ENCODE measurements around the gene PRKG1. TPM values are rescaled to one million over a fixed set of nuclear protein-coding genes. Genes with fewer than 3 reads are reported as not detected.
A peak's percentile ranks its signal among the peaks of the same experiment; 100 is the strongest.

Gene PRKG1
- total and polyA plus RNA-seq, 2 of the 4 experiments (the other 2 are of a cell fraction): 3.5 to 18.3 TPM

DNA sequence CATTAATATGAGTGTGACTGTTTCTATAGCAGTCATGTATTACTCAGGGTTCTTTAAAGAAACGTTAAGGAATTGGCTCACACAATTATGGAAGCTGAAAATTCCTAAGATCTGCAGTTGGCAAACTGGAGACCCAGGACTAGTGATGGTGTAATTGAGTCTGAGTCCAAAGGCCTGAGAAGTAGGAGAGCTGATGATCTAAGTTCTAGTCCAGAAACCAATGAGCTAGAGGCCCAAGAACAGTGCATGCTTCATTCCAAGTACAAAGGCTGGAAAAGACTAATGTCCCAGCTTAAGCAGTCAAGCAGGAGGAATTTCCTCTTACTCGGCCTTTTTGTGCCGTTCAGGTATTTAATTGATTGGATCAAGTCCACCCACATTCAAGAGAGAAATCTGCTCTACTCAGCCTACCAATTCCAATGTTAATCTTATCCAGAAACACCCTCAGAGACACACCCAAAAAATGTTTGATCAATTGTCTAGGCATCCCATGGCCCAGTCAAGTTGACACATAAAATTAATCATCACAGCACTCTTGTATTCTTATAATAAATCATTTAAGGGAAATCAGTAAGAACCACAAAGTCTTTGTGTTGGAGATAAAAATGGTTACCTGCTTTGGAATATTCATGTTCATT is 312.1 kb downstream of the PRKG1 start:
- in situ Hi-C loops (cut with MboI; ENCODE audit: low sequenced_read_pairs): no loop called here
- H2AK5ac ChIP-seq (ENCODE audit: low read depth, low read length): no peak overlapping the region
- no peak overlapping the region for H4K91ac ChIP-seq (ENCODE audit: insufficient read depth, low read depth, low read length)
- intact Hi-C loops (cut with micrococcal nuclease): no loop called here
- H3K9ac ChIP-seq (ENCODE audit: low read depth, low read length): no peak overlapping the region
- no peak for ATAC-seq (ENCODE audit: low read depth)
- ChIA-PET CTCF (interaction anchor here (0.7 kb wide), 1 partner anchor 309 kb away, joined by 3 read pairs; no protein-coding TSS in a partner anchor), POLR2A (ENCODE audit: unreplicated experiment) (interaction anchor here (0.6 kb wide), 1 partner anchor 428 kb away, joined by 3 read pairs; no protein-coding TSS in a partner anchor)
- no TSS peak for BruUV-seq (replicated peaks)
- peak overlapping the region; percentile 24; the same call in 1 of the 2 replicates for H3K4me2 ChIP-seq (ENCODE audit: low read depth, low read length)
- no peak overlapping the region for H2AFZ ChIP-seq (replicated peaks; ENCODE audit: low read length, poor library complexity)
- peaks cover 5 to 20% of the 10 kb centered on the region in 2 experiments; a peak in 3 of 4 replicates for H3K79me1 ChIP-seq (ENCODE audit: low read depth in 1 of 2, low read length in 2 of 2)
- dilution Hi-C loops (cut with HindIII; ENCODE audit: low sequenced_read_pairs, unreplicated experiment): no loop called here
- no peaks in the 10 kb centered on the region for H3K27me3 ChIP-seq (ENCODE audit: control insufficient read depth, insufficient read depth, low read length)
- H3K4me1 ChIP-seq (ENCODE audit: control insufficient read depth, insufficient read depth, low read length): peaks cover 6% of the 10 kb centered on the region
- no peak overlapping the region for H3K23ac ChIP-seq (ENCODE audit: low read depth, low read length)
- H3K4ac ChIP-seq (ENCODE audit: low read depth, low read length): no peak overlapping the region
- H3K27ac ChIP-seq (ENCODE audit: insufficient read depth, low read length): no peak overlapping the region
- H2BK5ac ChIP-seq (ENCODE audit: low read depth, low read length, poor library complexity, severe bottlenecking): no peak overlapping the region
- no peak overlapping the region for H2BK20ac ChIP-seq (ENCODE audit: low read depth, low read length)
- 60% methylated on average over 1 of the region's 3 CpGs; no CpG with 5 or more reads in 1 of the 2 experiments for WGBS, 2 experiments (ENCODE audit: extremely low coverage in 2 of 2, insufficient read length in 1 of 2)
- H4K5ac ChIP-seq (ENCODE audit: low read depth, low read length): no peak overlapping the region
- H3K18ac ChIP-seq (ENCODE audit: low read depth, low read length): peak overlapping the region; percentile 12; the same call in 1 of the 2 replicates
- TF ChIP-seq, protein P1, sequence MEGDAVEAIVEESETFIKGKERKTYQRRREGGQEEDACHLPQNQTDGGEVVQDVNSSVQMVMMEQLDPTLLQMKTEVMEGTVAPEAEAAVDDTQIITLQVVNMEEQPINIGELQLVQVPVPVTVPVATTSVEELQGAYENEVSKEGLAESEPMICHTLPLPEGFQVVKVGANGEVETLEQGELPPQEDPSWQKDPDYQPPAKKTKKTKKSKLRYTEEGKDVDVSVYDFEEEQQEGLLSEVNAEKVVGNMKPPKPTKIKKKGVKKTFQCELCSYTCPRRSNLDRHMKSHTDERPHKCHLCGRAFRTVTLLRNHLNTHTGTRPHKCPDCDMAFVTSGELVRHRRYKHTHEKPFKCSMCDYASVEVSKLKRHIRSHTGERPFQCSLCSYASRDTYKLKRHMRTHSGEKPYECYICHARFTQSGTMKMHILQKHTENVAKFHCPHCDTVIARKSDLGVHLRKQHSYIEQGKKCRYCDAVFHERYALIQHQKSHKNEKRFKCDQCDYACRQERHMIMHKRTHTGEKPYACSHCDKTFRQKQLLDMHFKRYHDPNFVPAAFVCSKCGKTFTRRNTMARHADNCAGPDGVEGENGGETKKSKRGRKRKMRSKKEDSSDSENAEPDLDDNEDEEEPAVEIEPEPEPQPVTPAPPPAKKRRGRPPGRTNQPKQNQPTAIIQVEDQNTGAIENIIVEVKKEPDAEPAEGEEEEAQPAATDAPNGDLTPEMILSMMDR (conservative IDR thresholded peaks at IDR 0.05; ENCODE audit: low read depth, low read length): no peak
- TF ChIP-seq CHD1 (IDR thresholded peaks at IDR 0.05; ENCODE audit: low read depth, low read length): no peak
- TF ChIP-seq POLR2A (IDR thresholded peaks at IDR 0.05; ENCODE audit: low read depth, low read length): no peak
- TF ChIP-seq, protein P2, sequence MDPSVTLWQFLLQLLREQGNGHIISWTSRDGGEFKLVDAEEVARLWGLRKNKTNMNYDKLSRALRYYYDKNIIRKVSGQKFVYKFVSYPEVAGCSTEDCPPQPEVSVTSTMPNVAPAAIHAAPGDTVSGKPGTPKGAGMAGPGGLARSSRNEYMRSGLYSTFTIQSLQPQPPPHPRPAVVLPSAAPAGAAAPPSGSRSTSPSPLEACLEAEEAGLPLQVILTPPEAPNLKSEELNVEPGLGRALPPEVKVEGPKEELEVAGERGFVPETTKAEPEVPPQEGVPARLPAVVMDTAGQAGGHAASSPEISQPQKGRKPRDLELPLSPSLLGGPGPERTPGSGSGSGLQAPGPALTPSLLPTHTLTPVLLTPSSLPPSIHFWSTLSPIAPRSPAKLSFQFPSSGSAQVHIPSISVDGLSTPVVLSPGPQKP (IDR thresholded peaks at IDR 0.05; ENCODE audit: borderline replicate concordance, low read depth, low read length): no peak
- TF ChIP-seq NFE2L2 (IDR thresholded peaks at IDR 0.05; ENCODE audit: low read depth, low read length): no peak
- TF ChIP-seq MAFK (IDR thresholded peaks at IDR 0.05; ENCODE audit: low read depth, low read length): no peak
- no peak for TF ChIP-seq MAZ (IDR thresholded peaks at IDR 0.05; ENCODE audit: borderline replicate concordance, low read depth, low read length)
- no peak for TF ChIP-seq FOS (IDR thresholded peaks at IDR 0.05; ENCODE audit: low read depth, low read length)
- no peak for TF ChIP-seq RCOR1 (IDR thresholded peaks at IDR 0.05; ENCODE audit: insufficient replicate concordance, low read length)
- TF ChIP-seq RFX5 (IDR thresholded peaks at IDR 0.05; ENCODE audit: low read depth, low read length): no peak
- TF ChIP-seq BHLHE40 (IDR thresholded peaks at IDR 0.05; ENCODE audit: low read depth, low read length): no peak
- no peak overlapping the region for H2BK15ac ChIP-seq (ENCODE audit: low read depth, low read length)
- H3K56ac ChIP-seq (ENCODE audit: extremely low read depth, insufficient read depth, low read length): no peak overlapping the region
- H3K4me3 ChIP-seq (ENCODE audit: insufficient read depth, low read depth, low read length): no peak overlapping the region
- H4K8ac ChIP-seq (ENCODE audit: low read depth in 2 of 2, low read length in 2 of 2): no peak overlapping the region
- DNase-seq: peak; percentile 36
- no peaks in the 10 kb centered on the region for H3K9me1 ChIP-seq (ENCODE audit: insufficient read depth, low read length)
- H4K20me1 ChIP-seq (ENCODE audit: insufficient read depth, low read length): peaks cover 3% of the 10 kb centered on the region; the same call in 1 of the 2 replicates
- H2AK9ac ChIP-seq (replicated peaks; ENCODE audit: low read depth, low read length, poor library complexity): no peak overlapping the region
- H2BK120ac ChIP-seq (ENCODE audit: low read depth, low read length): no peak overlapping the region
- H3K36me3 ChIP-seq (ENCODE audit: control insufficient read depth, insufficient read depth, low read length): no peaks in the 10 kb centered on the region
- 0 out of 2 replicates have a peak overlapping the region, but pooled peaks have one; percentile 10 for H3K14ac ChIP-seq (replicated peaks; ENCODE audit: low read depth, low read length)
- no peaks in the 10 kb centered on the region for H3K9me3 ChIP-seq (ENCODE audit: control insufficient read depth, insufficient read depth, low read length)
